Fibroblast of skin of left quadriceps (primary cell): ENCODE data around the gene RPS18.
"Not testable (repeated sequence)": the region's sequence is repeated elsewhere in the genome, so short reads cannot be mapped to it uniquely, and the experiment has no call there.

ENCODE experiments used
- DNase-seq, 2 experiments: peaks; one replicate each; pipeline ENCODE4 v3.0.0-alpha.2; 2013; ENCODE audit warnings: low read depth in 2 of 2

The RPS18 gene

DNA sequence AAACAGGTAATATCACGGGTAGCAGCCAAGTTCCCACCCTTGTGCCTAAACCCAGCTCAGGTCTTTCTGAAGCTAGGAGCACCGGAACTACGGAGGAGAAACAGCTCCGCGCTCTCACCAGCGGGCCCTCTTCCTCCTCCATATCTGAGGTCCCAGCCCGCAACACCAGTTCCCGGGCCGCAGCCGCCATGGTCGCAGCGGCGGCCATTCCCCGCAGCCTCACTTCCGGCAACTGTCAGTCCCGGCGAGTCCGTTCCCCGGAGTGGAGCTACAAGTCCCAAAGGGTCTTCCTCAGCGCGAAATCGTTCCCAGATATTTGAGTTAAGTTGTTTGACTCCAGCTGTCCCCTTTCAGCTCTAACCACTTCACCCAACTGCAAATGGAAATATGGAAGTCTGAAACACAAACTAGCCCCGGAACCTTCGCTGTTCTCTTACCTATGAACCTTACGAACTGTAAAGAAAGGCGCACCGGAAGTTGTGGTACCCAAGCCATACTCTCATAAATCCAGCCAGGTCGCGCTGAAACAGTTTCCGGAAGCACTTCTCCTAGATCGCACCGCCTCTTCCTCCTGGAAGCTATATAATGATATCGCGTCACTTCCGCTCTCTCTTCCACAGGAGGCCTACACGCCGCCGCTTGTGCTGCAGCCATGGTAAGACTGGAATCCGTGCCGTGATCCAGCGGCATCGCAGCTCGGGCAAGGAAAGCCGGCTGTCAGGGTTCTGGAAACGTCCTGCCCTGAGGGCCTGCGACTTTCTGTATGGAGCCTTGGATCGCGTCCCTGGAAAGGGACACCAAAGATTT is at the start of gene RPS18, which contains the start of gene VPS52:
Gene RPS18, plus strand, starts transcription at position 608 of the 807 bp plus-strand sequence. Its CDS starts 45 bp downstream, at position 653.
Gene VPS52, minus strand, starts transcription at position 409 of the 807 bp plus-strand sequence. Its CDS starts 201 bp downstream, at position 208.
- DNase-seq, result peak; percentile 99

DNA sequence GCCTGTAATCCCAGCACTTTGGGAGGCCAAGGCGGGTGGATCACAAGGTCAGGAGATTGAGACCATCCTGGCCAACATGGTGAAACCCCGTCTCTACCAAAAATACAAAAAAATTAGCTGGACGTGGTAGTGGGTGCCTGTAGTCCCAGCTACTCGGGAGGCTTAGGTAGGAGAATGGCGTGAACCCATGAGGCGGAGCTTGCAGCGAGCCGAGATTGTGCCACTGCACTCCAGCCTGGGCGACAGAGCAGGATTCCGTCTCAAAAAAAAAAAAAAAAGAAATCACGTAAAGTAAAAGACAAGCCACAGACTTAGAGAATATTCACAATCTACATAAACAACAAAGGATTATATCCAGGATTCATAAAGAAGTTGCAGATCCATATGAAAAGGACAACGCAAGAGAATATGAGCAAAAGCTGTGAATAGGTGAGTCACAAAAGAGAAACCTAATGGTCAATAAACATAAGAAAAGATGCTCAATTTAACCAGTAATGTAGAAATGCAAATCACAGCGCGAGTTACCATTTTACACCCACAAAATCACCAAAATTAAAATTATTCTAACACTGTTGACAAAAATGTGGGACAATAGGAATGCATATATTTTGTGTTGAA is 45.3 kb upstream of the RPS18 start:
- not testable (repeated sequence) for DNase-seq

DNA sequence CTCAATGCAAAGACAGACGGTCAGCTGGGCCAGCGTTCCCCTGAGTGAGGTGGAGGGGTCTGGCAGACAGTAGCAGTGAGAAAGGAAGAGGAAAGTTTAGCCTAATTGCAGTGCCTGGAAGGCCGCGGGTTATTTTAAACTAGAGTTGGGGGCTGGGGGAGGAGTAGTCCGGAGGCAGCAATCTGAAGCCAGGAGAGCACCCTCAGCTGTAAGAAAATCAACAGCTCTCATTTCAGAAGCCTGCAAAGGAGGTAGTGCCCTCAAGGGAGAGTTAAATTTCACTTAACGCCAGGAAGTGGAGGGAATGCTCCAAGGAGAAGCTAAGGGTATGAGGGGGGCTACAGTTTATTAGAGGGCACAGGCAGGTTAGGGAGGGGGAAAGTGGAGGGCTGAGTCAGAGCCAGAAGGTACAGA is 36.6 kb upstream of the RPS18 start:
- DNase-seq, result no peak

DNA sequence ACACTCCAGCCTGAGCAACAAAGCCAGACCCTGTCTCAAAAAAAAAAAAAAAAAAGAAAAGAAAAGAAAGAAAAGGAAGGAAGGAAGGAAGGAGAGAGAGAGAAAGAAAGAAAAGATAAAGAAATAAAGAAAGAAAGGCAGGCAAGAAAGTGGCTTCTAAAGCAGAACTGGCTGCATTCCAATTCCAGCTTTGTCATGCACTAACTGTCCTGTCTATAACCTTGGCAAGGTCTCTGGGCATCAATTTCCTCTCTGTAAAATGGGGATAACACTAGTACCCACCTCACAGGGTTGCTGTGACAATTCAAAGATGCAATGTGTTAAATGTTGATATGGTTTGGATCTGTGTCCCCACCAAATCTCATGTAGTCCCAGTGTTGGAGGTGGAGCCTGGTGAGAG is 35.5 kb upstream of the RPS18 start:
- no peak for DNase-seq

DNA sequence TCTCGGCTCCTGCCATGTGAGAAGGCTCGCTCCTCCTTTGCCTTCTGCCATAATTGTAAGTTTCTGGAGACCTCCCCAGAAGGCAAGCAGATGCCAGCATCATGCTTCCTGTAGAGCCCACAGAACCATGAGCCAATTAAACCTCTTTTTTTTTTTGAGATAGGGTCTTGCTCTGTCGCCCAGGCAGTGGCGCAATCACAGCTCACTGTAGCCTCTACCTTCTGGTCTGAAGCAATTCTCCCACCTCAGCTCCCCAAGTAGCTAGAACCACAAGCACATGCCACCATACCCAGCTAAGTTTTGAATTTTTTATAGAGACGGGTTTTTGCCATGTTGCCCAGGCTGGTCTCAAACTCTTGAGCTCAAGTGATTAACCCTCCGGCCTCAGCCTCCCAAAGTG is 35.0 kb upstream of the RPS18 start:
- DNase-seq, result no peak

DNA sequence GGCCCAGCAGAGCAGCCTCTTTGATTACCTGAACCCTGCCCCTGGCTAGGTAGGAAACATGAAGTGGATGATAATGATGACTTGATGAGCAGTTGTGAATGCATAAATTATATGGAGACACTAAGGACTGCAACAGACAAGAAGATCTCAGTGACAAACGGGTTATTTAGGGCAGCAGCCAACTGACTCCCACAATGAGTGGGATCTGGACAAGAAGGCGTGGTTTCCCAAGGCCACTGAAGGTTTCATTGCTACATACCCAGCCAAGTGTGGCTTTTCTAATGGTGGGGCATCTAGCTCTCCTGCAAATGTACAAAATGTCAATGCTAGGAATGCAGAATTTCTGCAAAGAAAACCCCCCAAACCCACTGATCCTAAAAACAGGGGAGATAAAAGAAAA is 34.1 kb upstream of the RPS18 start:
- DNase-seq, result no peak

DNA sequence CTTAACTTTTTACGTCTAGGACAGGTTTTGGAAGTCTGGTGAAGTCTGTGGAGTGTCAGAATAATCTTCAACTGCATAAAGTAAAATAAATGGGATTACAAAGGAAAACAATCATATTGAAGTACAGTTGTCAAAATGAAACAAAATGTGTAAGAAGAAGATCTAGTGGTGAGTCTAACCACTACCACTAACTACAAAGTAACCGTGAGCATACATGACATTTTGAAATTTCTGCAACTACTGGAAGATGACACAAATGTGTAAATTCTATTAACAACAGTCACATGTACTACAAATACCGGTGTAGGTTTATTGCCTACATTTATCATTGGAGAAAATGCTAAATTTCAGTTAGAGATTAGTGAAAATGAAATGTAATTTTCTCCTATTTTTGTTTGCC is 29.9 kb upstream of the RPS18 start:
- no peak for DNase-seq

DNA sequence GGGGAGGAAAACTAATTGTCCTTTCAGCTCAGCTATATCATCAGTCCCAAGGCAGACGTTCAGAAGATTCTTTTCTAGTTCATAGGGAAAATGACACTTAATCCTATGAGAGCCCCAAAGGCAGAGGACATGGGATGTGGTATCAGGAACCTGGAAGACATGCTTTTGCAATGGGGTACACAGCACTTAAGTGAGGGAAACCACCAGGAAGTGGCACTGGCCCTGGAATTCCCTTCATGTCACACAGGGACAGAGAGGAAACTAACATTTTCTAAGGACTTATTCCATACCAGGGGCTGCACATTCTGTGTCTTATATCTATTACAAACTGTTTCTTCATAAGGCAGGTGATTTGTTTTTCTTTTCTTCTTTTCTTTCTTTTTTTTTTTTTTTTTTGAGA is 28.4 kb upstream of the RPS18 start:
- no peak for DNase-seq

DNA sequence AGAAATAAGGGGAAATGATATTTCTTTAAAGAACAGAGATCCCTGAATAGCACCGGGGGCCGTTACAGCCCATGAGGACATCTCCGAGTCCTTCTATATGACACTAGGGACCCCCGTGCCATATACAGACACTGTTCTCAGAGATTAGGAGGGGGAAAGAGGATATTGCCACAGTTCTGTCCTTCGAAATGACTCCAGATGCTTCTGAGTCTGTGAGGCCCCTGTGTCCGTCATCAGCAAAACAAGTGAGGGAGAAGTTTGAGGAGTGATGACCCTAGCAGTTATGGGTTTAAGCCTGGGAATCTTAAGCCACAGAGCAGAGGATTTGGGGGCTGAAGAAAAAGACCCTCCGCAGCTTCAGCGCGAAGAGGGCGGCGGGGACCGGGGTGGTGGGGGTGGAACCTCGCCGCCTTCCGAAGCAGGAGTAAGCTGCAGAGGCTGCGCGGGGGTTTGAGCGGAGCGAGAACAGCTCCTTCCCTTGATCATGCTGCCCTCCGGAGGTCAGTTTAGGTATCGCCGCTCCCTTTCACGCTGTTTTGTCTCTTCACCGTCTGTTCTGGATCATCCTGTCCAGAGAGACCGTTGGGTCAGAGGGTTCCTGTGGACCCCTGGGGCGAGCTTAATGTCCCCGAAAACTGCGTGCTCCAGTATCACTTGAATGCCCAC is 23.8 kb upstream of the RPS18 start:
- DNase-seq, result peak; percentile 67 to 72

DNA sequence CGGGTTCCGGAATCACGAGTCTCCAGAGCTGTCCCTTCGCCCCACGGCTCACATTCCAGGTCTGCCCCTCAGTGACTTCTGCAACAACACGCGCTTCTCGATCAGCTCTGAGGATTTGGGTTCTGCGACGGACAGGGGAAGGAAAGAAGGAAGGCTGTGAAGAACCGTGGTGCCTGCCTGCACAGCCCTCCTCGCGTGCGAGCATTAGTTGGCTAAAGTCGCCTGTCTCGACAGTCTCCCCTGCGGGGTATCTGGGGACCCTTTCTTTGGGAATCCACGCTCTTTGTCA is 23.3 kb upstream of the RPS18 start:
- peak in 1 of 2 experiments; percentile 27 for DNase-seq

DNA sequence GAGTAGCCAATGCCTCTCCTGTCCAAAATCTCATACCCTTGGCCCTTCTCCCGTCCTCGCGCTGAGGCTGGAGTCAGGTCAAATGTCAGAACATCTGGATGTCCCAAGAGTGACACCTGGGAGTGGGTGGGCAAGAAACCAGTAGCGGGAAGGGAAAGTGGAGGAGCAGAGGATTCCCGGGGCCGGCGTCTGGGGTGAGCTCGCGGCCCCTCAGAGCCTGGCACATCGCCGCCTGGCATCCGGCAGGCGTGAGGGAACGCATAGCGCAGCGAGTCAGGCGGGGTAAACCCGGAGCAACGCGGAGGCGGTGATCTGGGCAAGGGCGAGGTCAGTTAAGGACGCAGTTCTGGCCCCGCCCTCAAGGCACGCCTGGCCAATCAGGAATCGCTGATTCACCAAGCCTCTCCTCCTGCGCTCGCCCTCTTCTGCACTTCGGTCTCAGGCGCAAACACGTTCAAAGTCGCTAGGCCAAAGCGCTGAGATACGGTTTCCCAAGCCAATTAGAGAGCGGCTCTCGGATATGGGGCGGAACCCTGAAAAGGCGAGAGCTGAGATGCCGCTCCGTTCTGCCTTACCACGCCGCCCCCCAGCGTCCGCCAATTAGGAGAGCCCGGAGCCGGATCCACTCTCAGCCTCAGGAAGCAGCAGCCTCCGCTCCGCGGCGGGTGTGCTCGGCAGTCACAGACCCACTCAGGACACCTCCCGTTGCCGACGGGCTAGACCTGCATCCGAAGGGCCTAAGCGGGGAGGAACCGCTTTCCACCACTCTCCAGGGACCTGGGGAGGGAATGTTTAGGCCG is 22.7 kb upstream of the RPS18 start:
- DNase-seq, result peak; percentile 99

DNA sequence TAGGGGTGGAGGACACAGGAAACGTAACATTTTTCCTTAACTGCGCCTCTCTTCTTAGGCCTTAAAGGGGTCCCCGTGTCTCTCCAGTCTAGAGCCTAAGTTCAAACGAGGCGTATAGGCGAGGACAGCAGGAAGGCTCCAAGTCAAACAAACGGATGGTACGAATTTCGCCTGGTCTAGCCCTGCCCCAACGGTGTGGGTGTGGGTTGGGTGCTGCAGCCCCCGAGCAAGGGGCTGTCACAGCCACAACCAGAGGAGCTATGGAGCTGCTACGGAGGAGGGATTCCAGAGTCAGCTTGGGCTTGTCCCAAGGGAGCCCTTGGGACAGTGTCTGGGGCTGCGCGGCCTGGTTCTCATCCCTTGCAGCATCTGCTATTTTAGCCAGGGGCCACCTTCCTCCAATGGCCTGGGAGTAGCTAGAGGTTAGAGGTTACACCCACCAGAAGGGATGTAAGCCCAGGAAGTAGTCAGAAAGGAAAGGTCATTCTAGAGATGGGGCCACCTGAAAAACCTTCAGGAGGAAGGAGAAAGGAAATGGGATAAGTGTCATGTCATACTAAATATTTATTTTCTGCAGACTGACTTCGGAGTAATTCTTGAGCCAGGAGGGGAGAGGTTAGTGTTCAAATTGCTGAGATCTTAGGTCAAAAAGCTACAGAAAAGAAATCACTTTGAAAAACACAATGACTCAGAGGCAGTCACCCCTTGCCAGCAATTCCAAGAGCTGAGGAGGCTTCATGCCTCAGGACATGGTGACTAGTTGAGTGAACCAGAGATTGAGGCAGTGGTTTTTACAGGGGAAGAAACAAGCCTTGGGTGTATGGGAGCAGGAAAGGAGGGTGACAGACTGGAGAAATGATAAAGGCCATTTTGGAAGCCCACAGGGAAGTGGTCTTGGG is 21.9 kb upstream of the RPS18 start:
- peak in 1 of 2 experiments; percentile 32 for DNase-seq

DNA sequence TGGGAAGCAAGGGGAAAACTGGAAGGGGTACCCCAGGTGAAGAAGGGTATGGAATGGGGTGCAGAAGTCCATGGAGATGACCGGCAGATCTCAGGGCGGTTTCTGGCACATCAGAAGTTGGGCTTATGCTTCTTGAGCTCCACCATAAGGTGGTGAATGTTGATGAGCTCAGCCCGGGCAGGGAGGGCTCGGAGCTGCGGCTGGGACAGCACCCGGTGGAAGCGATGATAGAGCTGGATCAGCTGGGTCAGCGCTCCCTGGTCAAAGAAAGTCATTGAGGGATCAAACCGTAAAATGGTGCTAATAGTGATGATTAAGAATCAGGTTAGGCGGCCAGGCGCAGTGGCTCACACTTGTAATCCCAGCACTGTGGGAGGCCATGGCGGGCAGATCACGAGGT is 21.1 kb upstream of the RPS18 start:
- no peak for DNase-seq

DNA sequence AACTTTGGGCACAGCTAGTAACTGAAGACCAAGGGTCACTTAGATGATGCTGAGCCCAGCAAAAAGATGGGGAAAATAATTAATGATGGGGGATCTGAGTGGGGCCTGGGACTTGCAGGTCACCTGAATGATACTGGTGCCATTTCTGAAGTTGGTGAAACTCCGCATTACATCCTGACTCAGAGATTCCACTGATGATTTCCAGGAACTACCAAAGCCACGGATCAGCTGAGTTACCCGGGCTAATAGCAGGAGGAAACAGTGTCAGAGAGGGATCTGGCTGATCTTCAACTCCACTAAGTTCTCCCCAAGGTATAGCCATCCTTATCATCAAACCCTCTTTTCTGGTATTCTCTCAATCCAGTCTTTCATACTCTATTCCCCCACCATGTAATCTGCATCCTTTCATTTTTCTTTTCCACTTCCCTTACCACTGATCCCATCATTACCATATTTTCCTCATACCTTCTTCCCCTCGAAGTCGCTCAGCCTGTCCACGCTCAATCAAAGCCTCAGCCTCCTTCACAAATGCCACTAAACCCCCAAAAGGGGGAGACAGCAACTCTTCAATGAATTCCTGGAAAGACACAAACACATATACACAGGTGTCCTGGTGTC is 20.4 kb upstream of the RPS18 start:
- no peak for DNase-seq

DNA sequence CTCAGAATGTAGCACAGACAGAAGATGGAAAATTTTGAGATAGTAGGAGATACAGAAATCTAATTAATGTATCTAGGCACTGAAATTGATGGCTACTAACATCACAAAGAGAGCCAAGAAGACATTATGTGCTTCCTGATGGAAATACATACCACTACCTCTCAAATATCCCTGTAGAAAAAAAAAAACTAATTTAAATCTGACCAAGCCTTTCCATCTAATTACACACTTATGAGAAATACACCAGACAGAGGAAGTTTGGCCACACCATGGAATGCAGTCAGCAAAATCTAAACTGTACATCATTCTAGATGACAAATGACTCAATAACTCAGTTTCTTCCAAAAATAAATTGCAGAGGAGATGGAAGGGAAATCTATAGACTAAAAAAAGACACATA is 19.1 kb upstream of the RPS18 start:
- DNase-seq, result peak; percentile 49

DNA sequence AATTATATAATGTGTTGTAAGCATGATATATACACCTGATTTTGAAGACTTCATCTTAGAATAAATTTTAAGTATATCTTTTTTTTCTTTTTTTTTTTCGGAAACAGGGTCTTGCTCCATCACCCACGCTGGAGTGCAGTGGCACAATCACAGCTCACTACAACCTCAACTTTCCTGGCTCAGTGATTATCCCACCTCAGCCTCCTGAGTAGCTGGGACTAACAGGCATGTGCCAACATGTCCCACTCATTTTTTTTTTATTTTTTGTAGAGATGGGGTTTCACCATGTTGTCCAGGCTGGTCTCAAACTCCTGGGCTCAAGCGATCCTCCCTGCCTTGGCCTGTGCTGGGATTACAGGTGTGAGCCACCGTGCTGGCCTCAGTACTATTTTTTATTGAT is 17.3 kb upstream of the RPS18 start:
- no peak for DNase-seq

DNA sequence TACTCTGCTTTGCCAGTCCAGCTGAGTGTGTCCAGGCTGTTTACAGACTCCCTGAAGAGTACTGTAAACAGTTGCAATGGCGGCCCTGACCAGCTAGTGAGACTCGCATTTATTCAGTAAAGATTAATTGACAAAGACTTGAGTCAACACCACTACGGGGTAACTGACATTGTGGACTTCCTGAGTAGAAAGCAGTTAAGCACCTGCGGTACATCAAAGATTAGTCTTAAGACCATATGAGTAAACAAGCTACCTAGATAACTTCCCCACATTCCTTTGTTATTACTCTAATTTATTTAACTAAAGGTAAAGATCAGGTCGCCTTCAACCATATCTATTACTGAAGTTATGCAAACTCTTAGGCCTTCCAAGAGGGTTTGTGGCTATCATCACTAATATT is 12.8 kb upstream of the RPS18 start:
- DNase-seq, result no peak

DNA sequence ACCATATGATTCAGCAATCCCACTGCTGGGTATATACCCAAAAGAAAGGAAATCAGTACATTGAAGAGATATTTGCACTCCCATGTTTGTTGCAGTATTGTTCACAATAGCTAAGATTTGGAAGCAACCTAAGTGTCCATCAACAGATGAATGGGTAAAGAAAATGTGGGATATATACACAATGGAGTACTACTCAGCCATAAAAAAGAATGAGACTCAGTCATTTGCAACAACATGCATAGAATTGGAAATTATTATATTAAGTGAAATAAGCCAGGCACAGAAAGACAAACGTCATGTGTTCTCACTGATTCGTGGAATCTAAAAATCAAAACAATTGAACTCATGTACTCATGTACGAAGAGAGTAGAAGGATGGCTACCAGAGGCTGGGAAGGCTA is 9.4 kb upstream of the RPS18 start:
- DNase-seq, result not testable (repeated sequence)

DNA sequence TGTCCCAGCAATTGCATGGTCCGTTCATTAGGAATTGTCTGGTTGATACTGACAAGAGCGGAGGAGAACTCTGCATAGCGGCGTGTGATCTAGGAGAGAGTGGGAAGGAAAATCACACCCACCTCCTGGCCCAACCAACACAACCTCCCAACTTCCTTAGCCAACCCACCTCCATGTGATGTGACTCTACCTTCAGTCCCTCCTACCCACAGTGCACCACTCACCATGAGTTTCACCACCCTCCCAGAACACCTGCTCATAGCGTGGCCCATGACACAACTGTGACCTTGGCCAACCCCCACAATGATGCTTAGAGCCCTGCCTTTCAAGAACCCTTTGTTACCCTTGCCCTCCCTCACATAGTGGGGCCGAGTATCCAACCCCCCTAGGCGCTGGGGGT is 7.9 kb upstream of the RPS18 start:
- DNase-seq, result no peak

DNA sequence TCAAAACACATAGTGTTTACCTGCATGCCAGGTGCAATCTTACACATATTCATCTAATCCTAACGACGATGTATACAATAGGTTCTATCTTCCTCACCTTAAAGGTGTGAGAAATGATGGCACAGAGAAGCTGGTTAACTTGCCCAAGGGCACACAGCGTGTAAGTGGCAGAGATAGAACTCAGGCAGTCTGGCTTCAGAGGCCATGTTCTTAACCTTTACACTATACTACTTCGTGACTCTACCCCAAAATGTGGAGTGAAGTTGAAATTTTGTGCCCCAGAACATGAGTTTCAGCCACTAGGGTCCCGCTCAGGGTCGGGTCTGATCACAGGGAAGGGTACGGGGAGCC is 783 bp upstream of the RPS18 start:
- DNase-seq, result no peak
